H1 (cell line): ENCODE data around the gene ZNF521. TPM values are rescaled to one million over a fixed set of nuclear protein-coding genes. Genes with fewer than 3 reads are reported as not detected.

ENCODE experiments used
- CTCF ChIA-PET: fragments of 300-600 bp; sonication (Branson Sonifier 250); formaldehyde crosslinking; loops from one replicate; lab custom pipeline; 2021; ENCODE audit not compliant: partially characterized antibody; lab: Charles Lee
- POLR2A ChIA-PET: fragments of 300-600 bp; sonication (Branson Sonifier 250); formaldehyde crosslinking; loops from one replicate; lab custom pipeline; 2021; ENCODE audit warnings: inconsistent platforms; ENCODE audit not compliant: partially characterized antibody; lab: Charles Lee
- DNase-seq, 2 experiments: peaks; one replicate each; pipeline versions ENCODE4 v3.0.0 to v3.0.0-alpha.2; 2010 to 2022; ENCODE audit warnings: low spot score in 2 of 2, low read depth in 1 of 2, mixed read lengths in 1 of 2
- FAIRE-seq: peaks from 2 replicates; lab custom pipeline; 2011; peaks lifted over from hg19 to GRCh38; lab: Jason Lieb, UNC
- H2AFZ ChIP-seq: 2 replicates; pipeline ENCODE4 v1.8.1; 2012; ENCODE audit warnings: low read length, inconsistent platforms
- H2AK5ac ChIP-seq: 2 replicates; pipeline ENCODE4 v1.6.1; 2013; ENCODE audit warnings: low read depth, low read length
- H2BK120ac ChIP-seq: replicated peaks from 2 replicates; pipeline ENCODE3; 2013; ENCODE audit warnings: low read depth, low read length, inconsistent platforms
- H2BK12ac ChIP-seq: 2 replicates; pipeline ENCODE4 v1.6.1; 2013; ENCODE audit warnings: low read depth, low read length
- H2BK15ac ChIP-seq: 2 replicates; pipeline ENCODE4 v1.6.1; 2013; ENCODE audit warnings: low read length
- H2BK20ac ChIP-seq: 2 replicates; pipeline ENCODE4 v1.6.1; 2013; ENCODE audit warnings: low read length
- H2BK5ac ChIP-seq: 2 replicates; pipeline ENCODE4 v1.6.1; 2013; ENCODE audit warnings: low read depth, low read length
- H3K14ac ChIP-seq: 2 replicates; pipeline ENCODE4 v1.6.1; 2013; ENCODE audit warnings: inconsistent platforms; ENCODE audit not compliant: insufficient read length
- H3K18ac ChIP-seq: 2 replicates; pipeline ENCODE4 v1.6.1; 2013; ENCODE audit warnings: low read length; ENCODE audit errors: extremely low read depth
- H3K23ac ChIP-seq: 2 replicates; pipeline ENCODE4 v1.6.1; 2013; ENCODE audit warnings: inconsistent platforms; ENCODE audit not compliant: insufficient read length
- H3K23me2 ChIP-seq: 2 replicates; pipeline ENCODE4 v1.6.1; 2013; ENCODE audit warnings: low read depth, low read length
- H3K27ac ChIP-seq: 2 replicates; pipeline ENCODE4 v1.6.1; 2011; ENCODE audit warnings: low read depth, low read length, inconsistent platforms
- H3K27me3 ChIP-seq, 4 experiments: replicated peaks in 1 of 4; 1 replicate in 1 of 4; 2 replicates in 3 of 4; pipeline versions ENCODE4 v1.6.1 to v1.8.1; 2011 to 2013; ENCODE audit warnings: low read length in 3 of 4, mild to moderate bottlenecking in 3 of 4, inconsistent platforms in 2 of 4, mixed read lengths in 2 of 4, moderate library complexity in 1 of 4; ENCODE audit not compliant: control insufficient read depth in 3 of 4, insufficient read depth in 3 of 4; ENCODE audit errors: extremely low read depth in 1 of 4
- H3K36me3 ChIP-seq, 4 experiments: 2 replicates each; pipeline versions ENCODE4 v1.6.1 to v1.8.1; 2011 to 2013; ENCODE audit warnings: mild to moderate bottlenecking in 4 of 4, low read length in 3 of 4, moderate library complexity in 2 of 4, control low read depth in 1 of 4, inconsistent platforms in 1 of 4; ENCODE audit not compliant: insufficient read depth in 4 of 4, control insufficient read depth in 2 of 4
- H3K4ac ChIP-seq: replicated peaks from 2 replicates; pipeline ENCODE3; 2013; ENCODE audit warnings: low read length, low read depth, mixed read lengths, inconsistent platforms; ENCODE audit not compliant: insufficient read length
- H3K4me1 ChIP-seq, 4 experiments: replicated peaks in 1 of 4; 1 replicate in 1 of 4; 2 replicates in 3 of 4; pipeline versions ENCODE4 v1.6.1 to v1.8.1; 2011 to 2013; ENCODE audit warnings: low read length in 3 of 4, inconsistent platforms in 2 of 4, mixed read lengths in 1 of 4; ENCODE audit not compliant: insufficient read depth in 4 of 4, control insufficient read depth in 3 of 4
- H3K4me2 ChIP-seq, 2 experiments: 2 replicates each; pipeline versions ENCODE4 v1.6.1 to v1.8.1; 2011 to 2013; ENCODE audit warnings: low read depth in 2 of 2, low read length in 2 of 2, control low read depth in 1 of 2, inconsistent platforms in 1 of 2, mild to moderate bottlenecking in 1 of 2; ENCODE audit not compliant: insufficient read depth in 1 of 2
- H3K4me3 ChIP-seq, 4 experiments: fragments of 200-600, 300-600 bp in 1 of 4; sonication (generic), shearing (Covaris generic), sonication (Bioruptor Twin) in 1 of 4; 2 replicates each; pipeline versions ENCODE4 v1.5.1 to v1.8.1; 2011 to 2016; ENCODE audit warnings: low read length in 4 of 4, low read depth in 3 of 4, control low read depth in 2 of 4, inconsistent platforms in 2 of 4, mild to moderate bottlenecking in 2 of 4, mixed read lengths in 1 of 4, moderate library complexity in 1 of 4; ENCODE audit not compliant: insufficient read depth in 2 of 4; ENCODE audit errors: extremely low read depth in 1 of 4
- H3K56ac ChIP-seq: replicated peaks from 2 replicates; pipeline ENCODE3; 2013; ENCODE audit warnings: low read depth, mild to moderate bottlenecking, mixed read lengths, low read length, inconsistent platforms; ENCODE audit not compliant: insufficient read length
- H3K79me1 ChIP-seq: 2 replicates; pipeline ENCODE4 v1.6.1; 2013; ENCODE audit warnings: low read depth, low read length, control low read depth
- H3K79me2 ChIP-seq, 2 experiments: 2 replicates each; pipeline versions ENCODE4 v1.6.1 to v1.8.1; 2012 to 2013; ENCODE audit warnings: low read length in 2 of 2, mild to moderate bottlenecking in 2 of 2, inconsistent platforms in 1 of 2; ENCODE audit not compliant: insufficient read depth in 2 of 2, control insufficient read depth in 1 of 2
- H3K9ac ChIP-seq, 4 experiments: replicated peaks in 1 of 4; 1 replicate in 1 of 4; 2 replicates in 3 of 4; pipeline versions ENCODE4 v1.6.1 to v1.8.1; 2011 to 2013; ENCODE audit warnings: low read depth in 3 of 4, low read length in 3 of 4, control low read depth in 2 of 4, mild to moderate bottlenecking in 2 of 4, moderate library complexity in 2 of 4, inconsistent platforms in 1 of 4; ENCODE audit errors: extremely low read depth in 1 of 4
- H3K9me3 ChIP-seq, 2 experiments: 2 replicates each; pipeline versions ENCODE4 v1.6.1 to v1.8.1; 2012 to 2013; ENCODE audit warnings: mild to moderate bottlenecking in 2 of 2, moderate library complexity in 2 of 2, control low read depth in 1 of 2, inconsistent platforms in 1 of 2, low read depth in 1 of 2, low read length in 1 of 2, mixed read lengths in 1 of 2; ENCODE audit not compliant: insufficient read depth in 2 of 2
- H4K20me1 ChIP-seq, 2 experiments: replicated peaks in 1 of 2; 2 replicates each; pipeline versions ENCODE3 to v1.8.1; 2011 to 2013; ENCODE audit warnings: inconsistent platforms in 2 of 2, low read length in 2 of 2, mild to moderate bottlenecking in 1 of 2; ENCODE audit not compliant: insufficient read depth in 2 of 2, control insufficient read depth in 1 of 2
- H4K5ac ChIP-seq: 2 replicates; pipeline ENCODE4 v1.6.1; 2013; ENCODE audit warnings: low read length, low read depth, mixed read lengths, inconsistent platforms; ENCODE audit not compliant: insufficient read length
- H4K8ac ChIP-seq: 2 replicates; pipeline ENCODE4 v1.8.0; 2013; ENCODE audit warnings: mild to moderate bottlenecking, moderate library complexity, low read length, inconsistent platforms; ENCODE audit not compliant: insufficient read depth; ENCODE audit errors: extremely low read depth
- H4K91ac ChIP-seq: replicated peaks from 2 replicates; pipeline ENCODE3; 2013; ENCODE audit warnings: low read length, mixed read lengths, inconsistent platforms; ENCODE audit not compliant: insufficient read length
- CHD2 ChIP-seq: IDR thresholded peaks from 2 replicates; pipeline ENCODE4 v1.6.1; 2012; ENCODE audit warnings: low read length, improper control_type of control experiment
- CTBP2 ChIP-seq: IDR thresholded peaks from 2 replicates; pipeline ENCODE4 v1.7.0; 2011; ENCODE audit warnings: borderline replicate concordance, mild to moderate bottlenecking, moderate library complexity, mixed read lengths, low read length; ENCODE audit not compliant: insufficient read depth, insufficient read length
- CTCF ChIP-seq, 3 experiments: IDR thresholded peaks; 1 replicate in 2 of 3; 2 replicates in 1 of 3; pipeline versions ENCODE4 v1.5.1 to v1.6.1; 2011; ENCODE audit warnings: low read length in 3 of 3, mild to moderate bottlenecking in 3 of 3, inconsistent platforms in 2 of 3, low read depth in 1 of 3, moderate library complexity in 1 of 3; ENCODE audit not compliant: insufficient read depth in 1 of 3; ENCODE audit errors: control extremely low read depth in 1 of 3
- EGR1 ChIP-seq: IDR thresholded peaks from 2 replicates; pipeline ENCODE4 v1.6.1; 2011; ENCODE audit warnings: low read depth, low read length, borderline replicate concordance
- JUN ChIP-seq: IDR thresholded peaks from 2 replicates; pipeline ENCODE4 v1.6.1; 2011; ENCODE audit warnings: low read depth, mild to moderate bottlenecking, improper control_type of control experiment, low read length
- NANOG ChIP-seq: IDR thresholded peaks from 2 replicates; pipeline ENCODE4 v1.6.1; 2011; ENCODE audit warnings: low read length, low read depth, mild to moderate bottlenecking, inconsistent platforms; ENCODE audit not compliant: insufficient read depth, poor library complexity, severe bottlenecking
- RBBP5 ChIP-seq: IDR thresholded peaks from 2 replicates; pipeline ENCODE4 v1.7.1; 2012; ENCODE audit warnings: low read depth, mild to moderate bottlenecking, inconsistent platforms, low read length, moderate library complexity, borderline replicate concordance
- SIX5 ChIP-seq: IDR thresholded peaks from 2 replicates; pipeline ENCODE4 v1.6.1; 2011; ENCODE audit warnings: mild to moderate bottlenecking, low read depth, low read length
- SP2 ChIP-seq: IDR thresholded peaks from 2 replicates; pipeline ENCODE4 v1.6.1; 2012; ENCODE audit warnings: mild to moderate bottlenecking, low read length, inconsistent platforms
- TAF7 ChIP-seq: optimal IDR thresholded peaks from 2 replicates; pipeline ENCODE3; 2011; ENCODE audit warnings: low read depth, mild to moderate bottlenecking, inconsistent platforms, low read length, moderate library complexity, borderline replicate concordance
- YY1 ChIP-seq: IDR thresholded peaks from 2 replicates; pipeline ENCODE4 v1.6.1; 2011; ENCODE audit warnings: low read depth, mild to moderate bottlenecking, low read length
- ZNF274 ChIP-seq: IDR thresholded peaks from 2 replicates; pipeline ENCODE4 v1.7.0; 2012; ENCODE audit warnings: low read length, borderline replicate concordance; ENCODE audit errors: extremely low read depth
- WGBS, 2 experiments: shearing (Covaris generic) in 1 of 2; methylation state at CpG; one replicate each; pipeline versions ENCODE4 v1.1.6 to v1.1.7; 2013 to 2015; ENCODE audit warnings: low lambda C conversion rate in 2 of 2, mixed read lengths in 2 of 2, inconsistent platforms in 1 of 2, low coverage in 1 of 2, missing lambda C conversion rate in 1 of 2; ENCODE audit not compliant: insufficient replicate concordance in 2 of 2, insufficient coverage in 1 of 2, insufficient read length in 1 of 2; ENCODE audit errors: extremely low coverage in 1 of 2, missing lambda C conversion rate in 1 of 2; 5-methylcytosine and 5-hydroxymethylcytosine counted together
- polyA plus RNA-seq, 7 experiments: library from polyadenylated mRNA; depleted of rRNA in 3 of 7; stranded (reverse) in 5 of 7; unstranded in 2 of 7; fragments of >200 nt in 5 of 7; fragments of 200-250 nt in 2 of 7; gene quantifications; 1 replicate in 5 of 7; 2 replicates in 1 of 7; 4 replicates in 1 of 7; pipeline versions ENCODE4 v1.2.1 to v1.2.3, GENCODE V29; 2011 to 2013; ENCODE audit warnings: missing spikeins in 2 of 7, mixed read lengths in 2 of 7
- total RNA-seq: library from RNA; stranded (reverse); fragmentation: NEBNext Ultra II Directional; extraction: Animal tissue kit (Norgen Biotek cat#: 25700); gene quantifications from 2 replicates; pipeline ENCODE4 v1.2.1, GENCODE V29; 2021

ZNF521 gene
- total and polyA plus RNA-seq, 2 of the 8 experiments (the other 6 are each of a cell fraction or from before 2014, with no cell fraction given) = 9.5 to 15.8 TPM

- peaks cover 0 to 1% of the 10 kb centered on the region in 2 experiments for H4K20me1 ChIP-seq
- H3K4me2 ChIP-seq = no peak overlapping the region
Measured at GRCh38 chr18:25253136-25253535, 98.8 kb downstream of the ZNF521 start.

More at GRCh38 chr18:25253136-25253535, 98.8 kb downstream of the ZNF521 start:
- H3K4me3 ChIP-seq = no peak overlapping the region
- no peak overlapping the region for H2BK15ac ChIP-seq
- no peak overlapping the region for H3K56ac ChIP-seq
- no peak overlapping the region for H3K9ac ChIP-seq
- H3K23ac ChIP-seq = no peak overlapping the region
- ChIA-PET POLR2A (no interaction called here), CTCF (interaction anchor here (0.7 kb wide), 1 partner anchor 11 kb away, joined by 3 read pairs; no protein-coding TSS in a partner anchor)
- no peak overlapping the region for H4K8ac ChIP-seq
- H3K27me3 ChIP-seq = no peaks in the 10 kb centered on the region
- TF ChIP-seq EGR1 (no peak), RBBP5 (no peak), JUN (no peak), NANOG (no peak), CTCF (IDR thresholded peaks at IDR 0.05; ENCODE audit: control extremely low read depth in 1 of 3, insufficient read depth in 1 of 3, low read depth in 1 of 3, low read length in 3 of 3) (no peak), CHD2 (no peak), YY1 (no peak), SP2 (no peak), TAF7 (no peak), SIX5 (no peak), CTBP2 (no peak), ZNF274 (no peak)
- no peak for DNase-seq
- H4K91ac ChIP-seq = no peak overlapping the region
- H3K27ac ChIP-seq = no peak overlapping the region
- H3K36me3 ChIP-seq = no peaks in the 10 kb centered on the region
- H2BK5ac ChIP-seq = no peak overlapping the region
- H3K23me2 ChIP-seq = no peaks in the 10 kb centered on the region
- FAIRE-seq = no peak
- H2BK12ac ChIP-seq = no peak overlapping the region
- no peak overlapping the region for H2BK20ac ChIP-seq
- no peak overlapping the region for H3K14ac ChIP-seq
- no peaks in the 10 kb centered on the region for H3K79me1 ChIP-seq
- H3K79me2 ChIP-seq = no peaks in the 10 kb centered on the region
- H4K5ac ChIP-seq = no peak overlapping the region
- H3K4me1 ChIP-seq = peaks cover 0 to 7% (median 0%) of the 10 kb centered on the region in 4 experiments; a peak in 1 of 7 replicates
- no peak overlapping the region for H2AFZ ChIP-seq
- no peak overlapping the region for H3K4ac ChIP-seq
- no peaks in the 10 kb centered on the region for H3K9me3 ChIP-seq
- no peak overlapping the region for H2BK120ac ChIP-seq
- 91% methylated on average over 1 of the region's 1 CpG; no CpG with 5 or more reads in 1 of the 2 experiments for WGBS, 2 experiments
- no peak overlapping the region for H3K18ac ChIP-seq
- H2AK5ac ChIP-seq = no peak overlapping the region
